Medulla oblongata (tissue), 1 donor: ENCODE results near the gene VDR.

Experiments
- DNase-seq: peaks from one replicate; pipeline ENCODE4 v3.0.0-alpha.2; 2015; ENCODE audit errors: extremely low spot score

VDR gene

GRCh38 chr12:47930634-47931033 lies 25.8 kb upstream of the VDR start:
- no peak for DNase-seq

DNA sequence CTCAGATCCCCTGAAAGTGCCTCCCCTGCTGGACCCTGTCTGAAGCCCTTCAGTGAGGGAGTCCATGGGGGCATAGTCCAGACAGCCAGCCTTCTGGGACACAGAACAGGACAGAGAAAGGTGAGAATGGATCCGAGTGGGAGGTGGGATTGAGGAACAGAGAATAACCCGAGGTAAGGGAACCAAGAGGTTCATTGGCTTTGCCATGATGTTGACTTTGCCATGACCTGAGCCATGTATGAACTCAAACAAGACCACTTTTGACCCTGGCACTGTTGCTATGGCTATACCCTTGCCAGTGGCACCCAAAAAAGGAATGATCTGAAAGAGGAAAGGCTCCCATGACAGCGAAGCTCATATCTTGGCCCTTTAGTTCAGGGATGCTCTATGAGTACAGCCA lies 22.6 kb upstream of the VDR start:
- DNase-seq: no peak

DNA sequence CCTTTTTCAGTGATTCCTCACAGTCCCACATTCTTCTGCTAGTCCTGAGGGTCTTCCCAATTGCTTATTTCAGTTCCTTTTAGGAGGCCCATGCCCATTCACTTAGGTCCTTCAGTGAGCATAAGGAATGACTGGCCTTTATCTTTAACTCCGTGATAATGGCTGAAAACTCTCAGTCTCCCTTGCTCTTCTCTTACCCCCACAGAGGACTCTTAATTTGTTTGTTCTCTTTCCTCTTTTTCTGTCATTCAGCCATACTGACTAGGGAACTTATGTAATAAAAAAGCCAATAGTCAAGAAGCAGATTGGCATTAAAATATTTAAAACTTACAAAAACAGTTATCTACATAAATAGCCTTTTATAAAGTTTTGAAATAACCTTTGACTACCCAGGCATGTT lies 17.1 kb upstream of the VDR start:
- no peak for DNase-seq

DNA sequence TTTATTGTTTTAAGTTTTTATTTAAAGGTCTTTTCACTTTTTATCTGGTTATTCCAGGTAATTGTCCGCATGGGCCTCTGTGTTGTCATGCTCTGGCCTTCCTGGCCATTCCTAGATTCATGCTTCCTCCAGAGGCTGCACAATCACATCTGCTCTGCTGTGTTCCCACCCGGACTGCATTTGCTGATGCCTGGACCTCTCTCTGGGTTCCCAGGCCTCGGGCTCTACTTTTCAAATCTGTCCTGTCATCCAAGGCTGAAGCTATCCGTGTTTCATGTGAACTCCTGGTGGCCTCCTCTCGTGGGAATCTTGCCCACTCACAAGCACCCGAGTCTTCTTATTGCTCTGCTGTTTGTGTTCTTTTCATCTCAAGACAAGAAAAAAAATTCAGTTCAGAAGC lies 16.1 kb upstream of the VDR start:
- no peak for DNase-seq

DNA sequence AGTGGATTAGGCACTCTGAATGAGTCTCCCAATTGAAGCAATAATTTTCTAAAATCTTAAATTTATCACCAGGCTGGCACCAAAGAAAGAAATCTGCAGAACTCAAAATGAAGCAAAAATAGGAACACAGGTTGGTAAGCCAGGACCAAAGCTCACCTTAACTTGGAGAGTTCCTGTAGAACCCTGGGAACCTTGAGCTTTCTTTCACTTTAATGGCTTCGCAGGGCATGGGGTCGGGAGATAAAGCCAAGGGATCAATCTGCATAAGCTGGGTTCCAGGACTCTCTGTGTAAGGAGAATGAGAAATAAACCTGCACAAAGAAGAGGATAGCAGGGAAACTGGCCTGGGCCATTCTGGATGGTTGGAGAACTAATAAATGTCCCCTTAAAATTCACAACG lies 8.3 kb upstream of the VDR start:
- DNase-seq: no peak

DNA sequence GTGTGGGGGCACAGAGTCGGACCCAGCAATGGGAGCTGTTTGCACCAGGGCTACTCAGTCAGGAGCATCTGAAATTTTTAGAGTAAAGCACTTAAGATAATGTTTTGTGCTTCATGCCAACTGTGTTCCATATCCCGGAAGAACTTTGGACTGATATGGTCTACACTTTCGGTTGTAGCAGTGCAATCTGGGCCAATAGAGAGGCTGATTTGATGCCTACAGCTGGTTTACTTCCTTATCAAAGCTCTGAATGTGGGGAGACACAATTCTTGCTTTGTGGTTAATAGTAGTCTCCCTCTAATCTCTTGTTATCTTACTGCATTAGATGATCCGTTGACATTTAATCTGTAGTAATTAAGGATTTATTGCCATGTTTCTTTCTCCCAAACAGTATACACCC lies 7.8 kb upstream of the VDR start:
- DNase-seq: no peak

DNA sequence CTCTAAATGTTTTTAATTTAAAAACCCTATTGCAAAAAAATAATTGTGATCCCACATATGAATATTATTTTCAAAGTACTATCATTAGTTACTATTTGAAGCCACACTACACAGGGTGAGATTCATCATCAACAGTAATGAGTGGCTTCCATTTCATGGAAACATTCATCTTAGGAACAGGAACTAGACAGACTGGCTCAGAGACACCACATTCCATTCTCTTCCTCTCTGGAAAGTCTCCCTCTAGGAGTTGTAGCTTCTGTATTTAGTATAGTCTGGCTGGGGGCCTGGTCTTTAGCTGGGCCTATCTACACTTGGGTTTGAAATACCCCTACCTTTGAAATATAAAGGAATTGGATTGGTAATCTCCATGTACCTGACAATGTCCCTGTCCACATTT lies 6.2 kb upstream of the VDR start:
- no peak for DNase-seq

GRCh38 chr12:47910486-47910885 lies 5.7 kb upstream of the VDR start:
- DNase-seq: no peak

- DNase-seq: no peak
These were observed 5.2 kb upstream of the VDR start for GRCh38 chr12:47909839-47910465.

DNA sequence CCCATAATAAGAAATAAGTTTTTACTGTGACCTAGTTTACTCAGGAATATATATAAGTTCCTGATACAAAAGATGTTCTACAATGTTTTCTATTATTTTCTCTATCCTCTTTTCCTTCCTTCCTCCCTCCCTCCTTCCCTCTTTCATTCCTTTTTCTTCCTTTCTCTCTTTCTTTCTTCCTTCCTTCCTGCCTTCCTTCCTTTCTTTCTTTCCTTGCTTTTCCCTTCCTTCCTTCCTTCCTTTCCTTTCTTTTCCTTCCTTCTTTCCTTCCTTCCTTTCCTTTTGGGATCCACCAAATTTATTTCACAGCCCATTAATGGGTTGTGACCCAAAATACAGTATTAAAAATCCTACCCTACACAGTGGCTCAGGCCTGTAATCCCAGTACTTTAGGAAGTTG lies 3.9 kb upstream of the VDR start:
- DNase-seq: no peak

DNA sequence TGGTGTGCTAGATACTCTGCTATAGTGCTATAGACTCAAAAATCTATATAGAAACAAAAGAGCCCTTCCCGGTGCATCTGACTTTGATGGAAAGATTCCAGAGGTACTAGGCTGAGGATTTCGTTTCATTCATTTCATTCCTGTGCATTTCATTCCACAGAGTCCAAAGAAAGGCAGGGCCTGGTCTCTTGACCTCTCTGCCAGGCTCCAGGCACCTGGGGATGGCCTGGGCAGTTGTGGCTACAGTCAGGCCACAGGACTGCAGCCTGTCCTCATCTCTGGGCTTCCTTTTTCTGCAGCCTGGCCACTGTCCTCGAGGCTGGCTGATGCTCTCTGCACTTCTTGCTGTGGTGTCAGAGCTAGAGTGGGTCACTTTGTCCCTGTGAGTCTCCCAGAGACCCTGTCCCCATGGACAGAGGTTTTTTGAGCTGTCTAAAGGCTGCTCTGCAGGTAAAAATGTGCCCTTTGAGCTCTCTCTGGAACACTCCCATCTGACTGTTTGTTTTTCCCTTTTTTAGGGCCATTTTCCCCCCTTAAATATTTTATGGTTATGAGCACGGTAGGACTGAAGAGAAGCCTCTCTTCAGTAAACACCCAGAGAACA lies 3.2 kb upstream of the VDR start:
- no peak for DNase-seq

DNA sequence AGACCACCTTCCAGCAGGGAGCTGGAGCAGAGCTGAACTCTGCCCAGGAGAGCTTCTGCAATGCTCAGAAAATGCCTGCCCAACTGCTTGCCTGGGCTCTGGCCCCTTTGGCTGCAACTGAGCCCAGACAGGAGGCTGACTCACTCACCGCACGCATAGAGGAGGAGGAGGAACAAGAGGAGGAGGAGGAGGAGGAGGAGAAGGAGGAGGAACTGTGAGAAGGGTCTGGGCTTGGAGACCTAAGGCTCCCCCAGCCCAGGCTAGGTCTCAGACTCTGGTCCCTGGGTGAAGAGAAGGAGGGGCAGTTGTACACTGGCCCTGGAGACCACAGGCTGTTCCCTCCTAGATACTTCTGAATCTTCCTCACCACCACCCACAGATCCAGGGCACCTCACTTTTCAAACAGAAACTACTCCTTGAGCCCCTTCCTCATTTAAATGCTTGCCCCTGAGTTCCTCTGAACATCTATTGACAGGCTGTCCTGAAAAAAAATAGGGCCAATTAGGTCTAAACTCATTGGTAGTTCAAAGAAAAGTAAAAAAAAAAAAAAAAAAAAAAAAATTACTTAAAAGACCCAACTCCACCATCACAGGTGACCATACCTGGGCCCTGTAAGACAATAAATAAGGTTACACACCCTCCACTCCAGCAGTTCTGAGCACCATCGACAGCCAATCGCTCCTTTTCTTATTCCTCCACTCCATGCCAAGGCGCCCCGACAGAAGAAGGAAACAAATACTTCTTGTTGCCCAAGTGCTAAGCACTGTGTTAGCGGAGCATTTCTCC lies 674 bp downstream of the VDR start:
- DNase-seq: peak; percentile 56

- no peak for DNase-seq
These were observed 1.6 kb downstream of the VDR start for GRCh38 chr12:47903151-47903611.

DNA sequence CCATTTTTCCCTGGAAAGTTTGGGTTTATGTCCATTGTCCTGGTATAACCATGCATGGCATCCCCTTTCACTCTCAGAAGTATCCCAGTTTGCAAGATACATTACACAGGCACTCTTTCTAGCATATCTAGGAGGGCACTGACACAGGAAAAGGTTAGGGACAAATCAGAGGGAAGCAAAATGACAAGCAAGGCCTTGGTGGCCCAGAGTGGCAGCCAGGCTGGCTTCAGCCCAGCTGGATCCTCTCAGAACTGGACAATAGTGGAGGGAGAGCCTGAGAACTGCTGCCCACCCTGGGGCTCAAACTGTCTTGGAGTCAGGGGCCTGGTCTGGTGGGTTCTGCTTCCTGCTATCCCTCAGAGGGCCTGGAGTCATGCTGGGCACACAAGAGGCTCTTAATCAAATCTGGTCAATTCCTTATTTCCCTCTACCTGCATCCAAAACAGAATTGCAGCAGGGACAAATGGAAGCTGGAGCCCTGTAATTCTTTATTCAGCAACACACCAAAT lies 2.6 kb downstream of the VDR start:
- DNase-seq: no peak

GRCh38 chr12:47901718-47902093 lies 3.1 kb downstream of the VDR start:
- no peak for DNase-seq

GRCh38 chr12:47901063-47901717 lies 3.6 kb downstream of the VDR start:
- no peak for DNase-seq

GRCh38 chr12:47900131-47901062 lies 4.4 kb downstream of the VDR start:
- no peak for DNase-seq

- DNase-seq: no peak
These were observed 5.3 kb downstream of the VDR start for GRCh38 chr12:47899466-47899865.

- DNase-seq: no peak
These were observed 8.2 kb downstream of the VDR start for GRCh38 chr12:47896633-47897032.

DNA sequence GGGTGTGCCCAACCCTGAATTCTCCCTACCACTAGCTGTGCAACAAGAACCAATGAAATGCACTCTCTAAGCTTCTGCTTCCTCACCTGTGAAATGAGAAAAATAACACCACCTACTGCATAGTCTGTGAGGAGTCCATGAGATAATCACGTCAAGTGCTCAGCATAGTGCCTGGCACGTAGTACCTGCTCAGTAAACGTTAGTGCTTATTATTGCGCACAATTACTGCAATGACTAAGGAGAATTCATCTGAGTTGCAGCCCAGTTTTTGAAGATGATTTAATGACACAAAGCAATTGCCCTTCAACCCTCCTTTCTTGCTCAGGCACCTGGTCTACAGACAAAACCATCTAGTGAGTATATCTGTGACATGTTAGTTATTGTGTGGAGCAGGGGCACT lies 8.8 kb downstream of the VDR start:
- no peak for DNase-seq

GRCh38 chr12:47894652-47895051 lies 10.1 kb downstream of the VDR start:
- DNase-seq: no peak
